Fibroblast of peridontal ligament (primary cell): ENCODE measurements around the gene PRPH2.
A peak's percentile ranks its signal among the peaks of the same experiment; 100 is the strongest.
"Not testable (repeated sequence)": the region's sequence is repeated elsewhere in the genome, so short reads cannot be mapped to it uniquely, and the experiment has no call there.

Source experiments
- DNase-seq: peaks from one replicate; pipeline ENCODE4 v3.0.0-alpha.2; 2010; ENCODE audit errors: extremely low read depth

The PRPH2 gene

GRCh38 chr6:42742116-42742894 is 19.9 kb upstream of the PRPH2 start:
- no peak for DNase-seq

- peak; percentile 93 for DNase-seq
These were observed 18.3 kb upstream of the PRPH2 start for GRCh38 chr6:42740725-42741124.

- DNase-seq: no peak
These were observed 13.6 kb upstream of the PRPH2 start for GRCh38 chr6:42735976-42736375.

- not testable (repeated sequence) for DNase-seq
These were observed 11.6 kb upstream of the PRPH2 start for GRCh38 chr6:42733867-42734481.

- no peak for DNase-seq
These were observed 7.3 kb upstream of the PRPH2 start for GRCh38 chr6:42729731-42730130.

GRCh38 chr6:42727627-42728026 is 5.2 kb upstream of the PRPH2 start:
- no peak for DNase-seq

GRCh38 chr6:42727087-42727611 is 4.8 kb upstream of the PRPH2 start:
- no peak for DNase-seq

- DNase-seq: peak; percentile 94
These were observed 4.2 kb upstream of the PRPH2 start for GRCh38 chr6:42726485-42727086.

- DNase-seq: no peak
These were observed 3.6 kb upstream of the PRPH2 start for GRCh38 chr6:42726026-42726425.

GRCh38 chr6:42724825-42725224 is 2.4 kb upstream of the PRPH2 start:
- no peak for DNase-seq

GRCh38 chr6:42720739-42721138 is 1.7 kb downstream of the PRPH2 start:
- no peak for DNase-seq

- no peak for DNase-seq
These were observed 6.5 kb downstream of the PRPH2 start for GRCh38 chr6:42715871-42716270.

GRCh38 chr6:42714098-42714761 is 8.2 kb downstream of the PRPH2 start:
- peak; percentile 46 for DNase-seq

GRCh38 chr6:42711930-42712329 is 10.5 kb downstream of the PRPH2 start:
- no peak for DNase-seq

GRCh38 chr6:42710316-42710715 is 12.1 kb downstream of the PRPH2 start:
- DNase-seq: peak; percentile 47

- no peak for DNase-seq
These were observed 12.5 kb downstream of the PRPH2 start for GRCh38 chr6:42709871-42710270.

GRCh38 chr6:42708096-42708495 is 14.3 kb downstream of the PRPH2 start:
- DNase-seq: no peak

- DNase-seq: no peak
These were observed 14.8 kb downstream of the PRPH2 start for GRCh38 chr6:42707595-42707994.

- DNase-seq: no peak
These were observed 17.4 kb downstream of the PRPH2 start for GRCh38 chr6:42704937-42705374.

- peak; percentile 31 for DNase-seq
These were observed 18.0 kb downstream of the PRPH2 start for GRCh38 chr6:42704251-42704936.

- DNase-seq: not testable (repeated sequence)
These were observed 19.6 kb downstream of the PRPH2 start for GRCh38 chr6:42702786-42703185.

GRCh38 chr6:42702200-42702599 is 20.2 kb downstream of the PRPH2 start:
- no peak for DNase-seq
